Lower leg skin (tissue), 3 donors: ENCODE data around the gene SLC45A3.

Experiments used
- POLR2A ChIP-seq, 2 donors: fragments of 450-650 bp; IDR thresholded peaks; one replicate each; pipeline ENCODE4 v1.6.1; 2016 to 2017; ENCODE audit warnings: antibody characterized with exemption in 2 of 2, mild to moderate bottlenecking in 1 of 2, moderate library complexity in 1 of 2
- TF ChIP-seq, protein P1 (sequence below), 3 donors: fragments of 450-650 bp; IDR thresholded peaks; one replicate each; pipeline ENCODE4 v1.5.1; 2016; ENCODE audit warnings: antibody characterized with exemption in 3 of 3, mild to moderate bottlenecking in 3 of 3, moderate library complexity in 2 of 3

GRCh38 chr1:205701420-205701819 lies 21.1 kb upstream of the SLC45A3 start:
- TF ChIP-seq, protein P1, sequence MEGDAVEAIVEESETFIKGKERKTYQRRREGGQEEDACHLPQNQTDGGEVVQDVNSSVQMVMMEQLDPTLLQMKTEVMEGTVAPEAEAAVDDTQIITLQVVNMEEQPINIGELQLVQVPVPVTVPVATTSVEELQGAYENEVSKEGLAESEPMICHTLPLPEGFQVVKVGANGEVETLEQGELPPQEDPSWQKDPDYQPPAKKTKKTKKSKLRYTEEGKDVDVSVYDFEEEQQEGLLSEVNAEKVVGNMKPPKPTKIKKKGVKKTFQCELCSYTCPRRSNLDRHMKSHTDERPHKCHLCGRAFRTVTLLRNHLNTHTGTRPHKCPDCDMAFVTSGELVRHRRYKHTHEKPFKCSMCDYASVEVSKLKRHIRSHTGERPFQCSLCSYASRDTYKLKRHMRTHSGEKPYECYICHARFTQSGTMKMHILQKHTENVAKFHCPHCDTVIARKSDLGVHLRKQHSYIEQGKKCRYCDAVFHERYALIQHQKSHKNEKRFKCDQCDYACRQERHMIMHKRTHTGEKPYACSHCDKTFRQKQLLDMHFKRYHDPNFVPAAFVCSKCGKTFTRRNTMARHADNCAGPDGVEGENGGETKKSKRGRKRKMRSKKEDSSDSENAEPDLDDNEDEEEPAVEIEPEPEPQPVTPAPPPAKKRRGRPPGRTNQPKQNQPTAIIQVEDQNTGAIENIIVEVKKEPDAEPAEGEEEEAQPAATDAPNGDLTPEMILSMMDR (IDR thresholded peaks at IDR 0.05), result no peak
- TF ChIP-seq POLR2A (IDR thresholded peaks at IDR 0.05), result no peak
